Stimulated activated CD8-positive, alpha-beta memory T cell treated with anti-CD3 and anti-CD28 coated beads, Interleukin-12 subunit alpha, Interleukin-12 subunit beta, amount 100 ng/mL, for 4 hours (primary cell): Measurements from ENCODE around the gene BASP1.
"Not testable (repeated sequence)": the region's sequence is repeated elsewhere in the genome, so short reads cannot be mapped to it uniquely, and the experiment has no call there.

Experiments used
- DNase-seq: peaks from one replicate; pipeline ENCODE4 v3.0.0-alpha.2; 2020; ENCODE audit warnings: low read depth

Gene BASP1

GRCh38 chr5:17223367-17224185 is 6.1 kb downstream of the BASP1 start:
- no peak for DNase-seq

GRCh38 chr5:17224858-17225511 is 7.6 kb downstream of the BASP1 start:
- no peak for DNase-seq

GRCh38 chr5:17225520-17225919 is 8.1 kb downstream of the BASP1 start:
- no peak for DNase-seq

GRCh38 chr5:17227868-17228267 is 10.4 kb downstream of the BASP1 start:
- DNase-seq: no peak

- no peak for DNase-seq
Observed at GRCh38 chr5:17228821-17229291, 11.4 kb downstream of the BASP1 start.

GRCh38 chr5:17229313-17229712 is 11.9 kb downstream of the BASP1 start:
- DNase-seq: no peak

- DNase-seq: no peak
Observed at GRCh38 chr5:17230191-17230590, 12.8 kb downstream of the BASP1 start.

GRCh38 chr5:17230808-17231525 is 13.5 kb downstream of the BASP1 start:
- DNase-seq: no peak

GRCh38 chr5:17232405-17232804 is 15.0 kb downstream of the BASP1 start:
- no peak for DNase-seq

GRCh38 chr5:17233488-17233887 is 16.1 kb downstream of the BASP1 start:
- DNase-seq: no peak

- no peak for DNase-seq
Observed at GRCh38 chr5:17234374-17234773, 16.9 kb downstream of the BASP1 start.

- DNase-seq: no peak
Observed at GRCh38 chr5:17235731-17236330, 18.4 kb downstream of the BASP1 start.

- DNase-seq: no peak
Observed at GRCh38 chr5:17238521-17239041, 21.1 kb downstream of the BASP1 start.

GRCh38 chr5:17239953-17240352 is 22.5 kb downstream of the BASP1 start:
- DNase-seq: no peak

- no peak for DNase-seq
Observed at GRCh38 chr5:17240487-17240886, 23.1 kb downstream of the BASP1 start.

- no peak for DNase-seq
Observed at GRCh38 chr5:17241635-17242034, 24.2 kb downstream of the BASP1 start.

GRCh38 chr5:17243287-17244063 is 26.0 kb downstream of the BASP1 start:
- no peak for DNase-seq

- DNase-seq: no peak
Observed at GRCh38 chr5:17249029-17249634, 31.7 kb downstream of the BASP1 start.

GRCh38 chr5:17249841-17250240 is 32.4 kb downstream of the BASP1 start:
- not testable (repeated sequence) for DNase-seq

GRCh38 chr5:17252543-17252942 is 35.1 kb downstream of the BASP1 start:
- DNase-seq: no peak

GRCh38 chr5:17255471-17256021 is 38.1 kb downstream of the BASP1 start:
- no peak for DNase-seq
